ENCODE measurements around the gene MGRN1.

MGRN1 gene

DNA sequence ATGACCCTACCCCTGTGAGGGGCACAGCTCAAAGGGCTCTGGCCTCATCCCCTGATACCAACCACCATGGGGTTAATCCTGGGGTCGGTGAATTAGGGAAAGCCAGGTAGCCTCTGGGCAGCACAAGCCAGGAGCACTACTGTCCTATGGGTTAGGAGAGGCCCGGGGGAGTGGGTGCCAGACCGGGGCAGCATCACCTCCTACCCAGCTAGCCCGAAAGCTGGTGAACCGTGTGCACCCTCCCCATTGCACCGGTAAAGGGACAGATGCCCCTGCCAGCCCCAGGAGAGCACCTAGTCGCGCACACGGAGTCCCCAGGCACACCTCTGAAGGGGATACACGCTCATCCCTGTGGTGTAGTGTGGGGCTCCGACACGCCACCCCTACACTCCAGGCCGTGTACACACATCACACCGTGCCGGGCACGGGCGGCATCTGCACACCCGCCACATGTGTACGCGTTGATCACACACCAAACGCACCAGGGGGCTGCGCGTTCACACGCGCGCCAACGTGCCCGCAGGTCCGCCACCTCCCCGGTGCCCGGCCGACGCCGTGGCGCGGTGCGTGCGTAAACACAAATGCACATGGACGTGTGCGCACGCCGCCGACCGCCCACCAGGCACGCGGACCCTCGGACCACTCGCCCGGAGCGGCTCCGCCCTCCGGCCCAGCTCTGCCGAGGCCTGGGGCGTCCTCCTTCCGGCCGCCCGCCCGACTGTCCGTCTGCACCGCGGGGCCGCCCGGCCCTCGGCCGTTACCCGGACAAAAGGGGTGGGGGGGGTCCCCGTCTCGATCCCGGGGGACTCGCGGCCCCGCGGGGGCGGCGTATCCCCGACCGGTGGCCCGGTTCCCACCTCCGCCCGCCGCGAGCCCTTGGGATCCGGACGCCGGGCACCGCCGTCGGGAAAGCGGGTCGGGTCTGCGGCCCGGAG is 10.7 kb upstream of the MGRN1 start:
- DNase-seq (ENCODE audit: insufficient read length, low spot score) (no peak), FAIRE-seq (no peak)
- TF ChIP-seq, protein P1, sequence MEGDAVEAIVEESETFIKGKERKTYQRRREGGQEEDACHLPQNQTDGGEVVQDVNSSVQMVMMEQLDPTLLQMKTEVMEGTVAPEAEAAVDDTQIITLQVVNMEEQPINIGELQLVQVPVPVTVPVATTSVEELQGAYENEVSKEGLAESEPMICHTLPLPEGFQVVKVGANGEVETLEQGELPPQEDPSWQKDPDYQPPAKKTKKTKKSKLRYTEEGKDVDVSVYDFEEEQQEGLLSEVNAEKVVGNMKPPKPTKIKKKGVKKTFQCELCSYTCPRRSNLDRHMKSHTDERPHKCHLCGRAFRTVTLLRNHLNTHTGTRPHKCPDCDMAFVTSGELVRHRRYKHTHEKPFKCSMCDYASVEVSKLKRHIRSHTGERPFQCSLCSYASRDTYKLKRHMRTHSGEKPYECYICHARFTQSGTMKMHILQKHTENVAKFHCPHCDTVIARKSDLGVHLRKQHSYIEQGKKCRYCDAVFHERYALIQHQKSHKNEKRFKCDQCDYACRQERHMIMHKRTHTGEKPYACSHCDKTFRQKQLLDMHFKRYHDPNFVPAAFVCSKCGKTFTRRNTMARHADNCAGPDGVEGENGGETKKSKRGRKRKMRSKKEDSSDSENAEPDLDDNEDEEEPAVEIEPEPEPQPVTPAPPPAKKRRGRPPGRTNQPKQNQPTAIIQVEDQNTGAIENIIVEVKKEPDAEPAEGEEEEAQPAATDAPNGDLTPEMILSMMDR (IDR thresholded peaks at IDR 0.05; ENCODE audit: insufficient read depth, missing control alignments) = no peak

GRCh38 chr16:4614571-4615383 is 9.8 kb upstream of the MGRN1 start, which contains the start of gene UBALD1:
Gene UBALD1 (minus strand): TSS chr16:4614888. CDS start chr16:4614797, 91 bp downstream.
- peak; percentile 87 for DNase-seq (ENCODE audit: insufficient read length, low spot score)
- TF ChIP-seq, protein P1 (IDR thresholded peaks at IDR 0.05; ENCODE audit: insufficient read depth, missing control alignments) = no peak
- FAIRE-seq = no peak

- DNase-seq (ENCODE audit: insufficient read length, low spot score) = no peak
- TF ChIP-seq, protein P1 (IDR thresholded peaks at IDR 0.05; ENCODE audit: insufficient read depth, missing control alignments) = no peak
- FAIRE-seq = no peak
These were observed 9.1 kb upstream of the MGRN1 start for GRCh38 chr16:4615384-4616046.

DNA sequence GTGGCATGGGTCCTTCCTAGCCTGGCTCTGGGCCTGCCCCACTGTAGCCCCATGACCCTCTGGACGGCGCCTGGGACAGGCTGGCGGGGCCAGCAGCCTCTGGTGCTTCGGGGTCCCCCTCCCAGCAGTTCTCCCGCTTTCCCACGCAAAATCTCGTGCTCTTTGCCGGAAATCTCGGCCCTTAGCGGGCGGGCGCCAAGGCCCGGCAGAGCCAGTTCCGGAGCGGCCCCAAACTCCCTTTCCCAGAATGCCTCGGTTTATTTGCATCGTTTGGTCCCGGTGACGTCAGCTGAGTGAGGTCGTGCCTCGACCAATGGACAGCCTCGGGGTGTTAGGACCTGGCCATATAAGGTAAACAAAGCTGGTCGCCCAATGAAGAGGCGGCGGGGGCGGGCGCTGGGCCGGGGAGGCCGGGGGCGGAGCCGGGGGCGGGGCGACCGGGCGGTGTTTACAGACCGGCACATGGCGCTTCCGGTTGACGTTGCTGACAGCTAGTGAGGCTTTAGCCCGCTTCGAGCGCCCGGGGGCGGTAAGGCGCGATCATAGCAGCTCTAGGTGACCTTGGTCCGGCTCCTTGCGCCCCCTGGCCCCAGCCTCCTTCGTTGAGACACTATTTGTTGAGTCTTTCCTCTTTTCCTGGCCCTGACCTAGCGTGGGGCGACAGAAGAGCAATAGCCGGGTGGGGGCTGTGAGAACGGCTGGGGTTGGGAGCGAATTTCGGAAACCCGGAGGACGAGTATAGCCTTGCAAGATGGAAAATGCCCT is 8.4 kb upstream of the MGRN1 start:
- TF ChIP-seq, protein P1 (IDR thresholded peaks at IDR 0.05; ENCODE audit: insufficient read depth, missing control alignments) = peak; percentile 39
- no peak for FAIRE-seq

GRCh38 chr16:4617880-4618279 is 6.7 kb upstream of the MGRN1 start:
- no peak for FAIRE-seq
- no peak for DNase-seq (ENCODE audit: insufficient read length, low spot score)
- TF ChIP-seq, protein P1 (IDR thresholded peaks at IDR 0.05; ENCODE audit: insufficient read depth, missing control alignments) = no peak

More for the DNA sequence above, 8.4 kb upstream of the MGRN1 start:
- peak; percentile 93 for DNase-seq (ENCODE audit: insufficient read length, low spot score)

DNA sequence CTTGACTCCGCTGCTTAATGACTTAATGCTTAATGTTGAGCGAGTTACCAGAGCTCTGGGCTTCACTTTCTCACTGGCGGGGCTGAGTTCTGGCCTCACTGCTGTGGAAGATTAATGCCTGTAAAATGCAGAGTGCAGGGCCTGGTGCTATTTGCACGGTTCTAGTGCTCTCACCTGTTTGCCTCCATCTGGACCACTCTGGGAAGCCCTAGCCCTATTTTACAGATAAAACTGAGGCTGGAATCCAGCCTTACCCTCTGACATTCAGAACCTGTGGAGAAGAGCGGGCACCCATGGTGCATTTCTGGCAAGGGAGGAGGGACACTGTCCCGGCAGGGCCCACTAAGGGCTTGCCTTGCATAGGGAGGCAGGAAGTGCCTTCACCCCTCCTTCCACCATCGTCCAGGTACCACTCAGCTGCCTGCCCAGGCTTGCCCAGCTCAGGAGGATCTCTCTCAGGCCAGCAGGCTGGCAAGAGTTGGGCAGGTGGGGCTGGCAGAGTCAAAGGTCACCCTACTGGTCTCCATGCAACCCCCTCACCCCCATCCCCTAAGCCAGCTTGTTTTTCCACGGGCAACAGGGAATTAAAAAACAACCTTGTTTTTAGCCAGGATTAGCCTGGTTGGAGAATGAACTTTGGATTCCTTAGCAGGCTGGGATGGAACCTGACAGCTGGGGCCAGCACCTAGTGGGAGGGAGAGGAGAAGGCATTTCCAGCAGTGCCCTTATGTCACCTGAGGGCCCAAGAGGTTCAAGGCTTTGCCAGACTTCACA is 5.8 kb upstream of the MGRN1 start:
- TF ChIP-seq, protein P1 (IDR thresholded peaks at IDR 0.05; ENCODE audit: insufficient read depth, missing control alignments) = no peak
- DNase-seq (ENCODE audit: insufficient read length, low spot score) (no peak), FAIRE-seq (no peak)
